LNCaP clone FGC (cell line): ENCODE measurements around the gene NABP1.

Experiments used
- DNase-seq: peaks from one replicate; pipeline ENCODE4 v3.0.0-alpha.2; 2011; ENCODE audit warnings: low read depth
- H3K4me3 ChIP-seq: 2 replicates; pipeline ENCODE4 v1.5.1; 2011; ENCODE audit warnings: mild to moderate bottlenecking, low read depth, low read length, control low read depth
- CTCF ChIP-seq: IDR thresholded peaks from 2 replicates; pipeline ENCODE4 v1.5.1; 2012; ENCODE audit warnings: mild to moderate bottlenecking; ENCODE audit not compliant: control insufficient read depth, insufficient read depth; ENCODE audit errors: extremely low read depth

NABP1 gene

DNA sequence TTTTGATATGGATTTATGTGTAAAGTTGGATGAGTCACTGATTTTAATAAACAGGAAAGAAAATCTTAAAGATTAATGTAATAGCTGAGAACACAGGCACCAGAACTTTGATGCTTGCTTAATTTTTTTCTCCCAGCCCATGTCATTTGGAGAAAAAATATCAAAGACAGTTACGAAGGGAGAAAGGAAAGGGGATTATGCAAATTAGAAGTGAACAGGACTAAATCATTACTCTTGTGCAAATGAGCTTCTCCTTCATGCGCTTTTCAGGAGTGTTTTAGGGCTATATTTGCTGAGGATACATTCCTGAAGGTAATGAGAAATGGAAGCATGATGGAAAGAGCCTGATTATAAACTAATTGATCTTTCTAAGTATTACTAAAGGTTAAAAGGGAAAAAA lies 28.9 kb downstream of the NABP1 start:
- no peak for TF ChIP-seq CTCF
- no peak overlapping the region for H3K4me3 ChIP-seq

DNA sequence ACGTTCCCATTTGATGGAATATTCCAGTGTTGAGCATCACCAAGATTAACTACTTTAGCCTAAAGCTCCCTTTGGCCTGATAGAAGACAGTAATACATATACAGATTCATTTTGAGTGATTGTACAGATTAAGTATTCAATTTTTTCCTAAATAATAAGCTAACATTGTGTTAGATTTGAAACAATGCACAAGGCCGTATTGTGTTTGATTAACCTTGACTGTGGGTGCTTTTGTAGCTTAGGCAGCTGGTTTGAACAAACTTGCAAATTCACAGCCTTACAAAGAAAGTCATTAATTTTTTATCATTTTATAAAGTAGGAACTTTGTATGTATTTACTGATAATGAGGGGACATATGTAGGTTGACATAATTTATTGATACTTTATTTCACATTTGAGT lies 29.6 kb downstream of the NABP1 start:
- no peak overlapping the region for H3K4me3 ChIP-seq
- TF ChIP-seq CTCF, result no peak
- DNase-seq, result no peak

More for the DNA sequence above, 28.9 kb downstream of the NABP1 start:
- no peak for DNase-seq

- DNase-seq, result no peak
- no peak for TF ChIP-seq CTCF
- H3K4me3 ChIP-seq, result no peak overlapping the region
These were observed 32.5 kb downstream of the NABP1 start for GRCh38 chr2:191710411-191710900.

GRCh38 chr2:191711621-191712020 lies 33.7 kb downstream of the NABP1 start:
- DNase-seq, result no peak
- TF ChIP-seq CTCF, result no peak
- H3K4me3 ChIP-seq, result no peak overlapping the region

DNA sequence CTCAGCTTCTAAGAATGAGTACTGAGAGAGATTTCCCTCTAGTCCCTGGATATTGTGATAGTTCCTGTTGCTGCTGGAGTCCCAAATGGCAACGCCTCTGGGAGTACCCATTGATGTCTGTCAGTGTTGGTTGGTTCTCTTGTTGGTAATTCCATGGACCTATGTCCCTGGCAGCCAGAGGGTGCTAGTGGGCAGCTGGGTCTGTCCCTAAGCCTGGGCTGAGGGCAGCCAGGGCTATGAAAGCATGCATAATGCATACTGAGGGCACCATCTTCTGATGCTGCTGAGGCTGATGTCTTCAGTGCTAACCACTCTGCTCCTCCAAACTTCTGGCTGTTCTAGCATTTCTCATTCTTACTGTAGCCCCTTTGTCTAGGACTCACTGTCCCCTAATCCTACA lies 35.9 kb downstream of the NABP1 start:
- DNase-seq, result no peak
- TF ChIP-seq CTCF, result 0 out of 2 replicates have a peak, but pooled peaks have one; percentile 7
- no peak overlapping the region for H3K4me3 ChIP-seq

- no peak for TF ChIP-seq CTCF
- no peak overlapping the region for H3K4me3 ChIP-seq
- DNase-seq, result no peak
These were observed 37.0 kb downstream of the NABP1 start for GRCh38 chr2:191714925-191715324.

DNA sequence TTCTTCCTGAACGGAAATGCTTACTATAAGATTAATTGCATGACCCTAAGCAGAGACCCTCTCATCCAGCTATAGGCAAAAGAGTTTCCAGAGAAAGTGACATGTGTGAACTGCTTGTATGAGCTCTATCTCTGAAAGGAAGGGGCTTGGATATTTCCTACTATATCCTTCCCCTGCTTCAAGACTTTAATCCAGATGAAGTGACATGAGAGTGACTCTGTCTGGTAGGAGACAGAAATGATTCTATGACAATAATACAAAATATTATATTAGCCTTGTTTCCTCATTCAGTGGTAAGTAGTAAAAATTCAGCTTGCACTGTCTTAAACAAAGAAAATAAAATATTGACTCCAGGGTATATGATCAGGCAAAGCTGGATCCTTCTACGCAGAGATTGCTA lies 37.5 kb downstream of the NABP1 start:
- no peak overlapping the region for H3K4me3 ChIP-seq
- TF ChIP-seq CTCF, result no peak
- no peak for DNase-seq
